Upper lobe of right lung (tissue), 1 donor: Measurements from ENCODE around the gene LRCH4. TPM values are rescaled to one million over a fixed set of nuclear protein-coding genes. Genes with fewer than 3 reads are reported as not detected.
A peak's percentile ranks its signal among the peaks of the same experiment; 100 is the strongest.
"Not testable (repeated sequence)": the region's sequence is repeated elsewhere in the genome, so short reads cannot be mapped to it uniquely, and the experiment has no call there.

Experiments used
- ATAC-seq: fragments of 200-7000 bp; cut with Tn5 transposase; one replicate; pipeline ENCODE4 v1.9.1; 2020; ENCODE audit warnings: mild to moderate bottlenecking, moderate library complexity
- DNase-seq: peaks from one replicate; pipeline ENCODE4 v3.0.0-alpha.2; 2020
- H3K27ac ChIP-seq: fragments of 200-600 bp; one replicate; pipeline ENCODE4 v1.8.0; 2022
- H3K27me3 ChIP-seq: fragments of 200-600 bp; one replicate; pipeline ENCODE4 v1.8.0; 2022; ENCODE audit warnings: mild to moderate bottlenecking
- H3K36me3 ChIP-seq: fragments of 200-600 bp; one replicate; pipeline ENCODE4 v1.8.0; 2022
- H3K4me1 ChIP-seq: fragments of 200-600 bp; one replicate; pipeline ENCODE4 v1.8.0; 2022
- H3K4me3 ChIP-seq: fragments of 200-600 bp; one replicate; pipeline ENCODE4 v1.8.0; 2022; ENCODE audit warnings: mild to moderate bottlenecking
- H3K9me3 ChIP-seq: fragments of 200-600 bp; one replicate; pipeline ENCODE4 v1.8.0; 2022
- CTCF ChIP-seq: fragments of 200-600 bp; IDR thresholded peaks from one replicate; pipeline ENCODE4 v1.8.0; 2022; ENCODE audit warnings: antibody characterized with exemption
- intact Hi-C: fragments of 100-400 bp; cut with DNase I; formaldehyde crosslinking; loops from one replicate; pipeline ENCODE4 v1.11.0; 2022
- total RNA-seq: library from RNA; stranded (reverse); fragmentation: NEBNext Ultra II Directional; extraction: Animal tissue kit (Norgen Biotek cat#: 25700); gene quantifications from one replicate; pipeline ENCODE4 v1.2.1, GENCODE V29; 2021
- donor health status: DM: no; HTN: yes; CAD: no; lungs with severe emphysema.

The LRCH4 gene
- total RNA-seq, 1 donor from 2014 or later = 88.0 TPM

- DNase-seq (no peak), ATAC-seq (no peak)
- intact Hi-C loops = no loop called here
- no peaks in the 10 kb centered on the region for H3K36me3 ChIP-seq
- peak overlapping the region; percentile 74 for H3K27ac ChIP-seq
- no peaks in the 10 kb centered on the region for H3K27me3 ChIP-seq
- no peaks in the 10 kb centered on the region for H3K9me3 ChIP-seq
- H3K4me1 ChIP-seq = peaks cover 19% of the 10 kb centered on the region
- TF ChIP-seq CTCF = no peak
- peak overlapping the region; percentile 75 for H3K4me3 ChIP-seq
Observed at GRCh38 chr7:100539436-100540006, 46.4 kb downstream of the LRCH4 start.

- no peaks in the 10 kb centered on the region for H3K36me3 ChIP-seq
- ATAC-seq (peak; percentile 99), DNase-seq (peak; percentile 100)
- no peak for TF ChIP-seq CTCF
- H3K4me1 ChIP-seq = peaks cover 12% of the 10 kb centered on the region
- intact Hi-C loops = no loop called here
- peak within 1 kb of the TSS; percentile 75 for H3K4me3 ChIP-seq
- H3K9me3 ChIP-seq = no peaks in the 10 kb centered on the region
- no peaks in the 10 kb centered on the region for H3K27me3 ChIP-seq
- H3K27ac ChIP-seq = peak within 1 kb of the TSS; percentile 74
Observed at GRCh38 chr7:100538654-100539435, 47.1 kb downstream of the LRCH4 start, which contains the start of gene AGFG2. TSS of gene AGFG2 (plus strand) at chr7:100539203. CDS start at chr7:100539347, 144 bp downstream.

GRCh38 chr7:100538348-100538653 lies 47.6 kb downstream of the LRCH4 start:
- H3K4me3 ChIP-seq = peak overlapping the region; percentile 75
- H3K27ac ChIP-seq = peak overlapping the region; percentile 47
- ATAC-seq (no peak), DNase-seq (no peak)
- no peaks in the 10 kb centered on the region for H3K9me3 ChIP-seq
- no peaks in the 10 kb centered on the region for H3K27me3 ChIP-seq
- H3K36me3 ChIP-seq = no peaks in the 10 kb centered on the region
- TF ChIP-seq CTCF = no peak
- intact Hi-C loops = no loop called here
- H3K4me1 ChIP-seq = peaks cover 11% of the 10 kb centered on the region

GRCh38 chr7:100536695-100537094 lies 49.2 kb downstream of the LRCH4 start:
- ATAC-seq, H3K27ac ChIP-seq, DNase-seq, H3K36me3 ChIP-seq, intact Hi-C loops, H3K9me3 ChIP-seq, H3K27me3 ChIP-seq, H3K4me3 ChIP-seq: not testable (repeated sequence)
- H3K4me1 ChIP-seq = peaks cover 11% of the 10 kb centered on the region

GRCh38 chr7:100535982-100536381 lies 49.9 kb downstream of the LRCH4 start:
- intact Hi-C loops, H3K4me3 ChIP-seq, ATAC-seq, H3K27ac ChIP-seq, H3K27me3 ChIP-seq, DNase-seq, H3K9me3 ChIP-seq, H3K36me3 ChIP-seq: not testable (repeated sequence)
- peaks cover 11% of the 10 kb centered on the region for H3K4me1 ChIP-seq

- no peak for DNase-seq
- Histone ChIP-seq H3K36me3 (no peaks in the 10 kb centered on the region), H3K27me3 (no peaks in the 10 kb centered on the region), H3K27ac (no peak overlapping the region), H3K9me3 (no peaks in the 10 kb centered on the region), H3K4me3 (no peak overlapping the region), H3K4me1 (no peaks in the 10 kb centered on the region)
- no peak for ATAC-seq
- intact Hi-C loops = no loop called here
- no peak for TF ChIP-seq CTCF
Observed at GRCh38 chr7:100532165-100533022, 53.5 kb downstream of the LRCH4 start.

- H3K36me3 ChIP-seq, H3K4me1 ChIP-seq, H3K9me3 ChIP-seq, H3K27me3 ChIP-seq, H3K27ac ChIP-seq, intact Hi-C loops, H3K4me3 ChIP-seq, DNase-seq, ATAC-seq: not testable (repeated sequence)
Observed at GRCh38 chr7:100528108-100528866, 57.6 kb downstream of the LRCH4 start.
